ENCODE measurements around the gene GABRP. TPM values are rescaled to one million over a fixed set of nuclear protein-coding genes. Genes with fewer than 3 reads are reported as not detected.
"Not testable (repeated sequence)": the region's sequence is repeated elsewhere in the genome, so short reads cannot be mapped to it uniquely, and the experiment has no call there.

GABRP gene
- polyA plus RNA-seq, 5 donors, result 0.68 to 1.3 (median 1.2) TPM

DNA sequence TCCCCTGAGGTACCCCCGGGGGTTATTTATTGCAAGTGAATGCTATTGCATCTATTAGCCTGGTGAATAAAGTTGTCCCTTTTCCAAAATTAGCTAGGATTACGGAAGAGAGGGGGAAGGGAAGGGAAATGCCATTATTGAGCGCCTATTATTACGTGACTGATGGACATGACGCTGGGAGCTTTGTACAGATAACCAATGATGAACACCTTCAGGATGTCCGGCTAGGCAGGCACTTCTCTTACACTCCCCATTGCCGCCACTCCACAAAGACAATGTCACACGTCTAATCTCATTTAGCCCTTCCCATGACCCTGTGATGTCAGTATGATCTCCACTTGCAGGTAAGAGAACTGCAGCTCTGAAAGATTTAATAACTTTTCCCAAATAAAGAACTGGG, 9.4 kb downstream of the GABRP start:
- no peak for DNase-seq

GRCh38 chr5:170795154-170795553, 11.6 kb downstream of the GABRP start:
- no peak for DNase-seq

GRCh38 chr5:170805666-170806065, 22.1 kb downstream of the GABRP start:
- DNase-seq, result no peak

GRCh38 chr5:170809551-170809950, 26.0 kb downstream of the GABRP start:
- no peak for DNase-seq

- DNase-seq, result no peak
Observed at GRCh38 chr5:170811719-170812118, 28.2 kb downstream of the GABRP start.

DNA sequence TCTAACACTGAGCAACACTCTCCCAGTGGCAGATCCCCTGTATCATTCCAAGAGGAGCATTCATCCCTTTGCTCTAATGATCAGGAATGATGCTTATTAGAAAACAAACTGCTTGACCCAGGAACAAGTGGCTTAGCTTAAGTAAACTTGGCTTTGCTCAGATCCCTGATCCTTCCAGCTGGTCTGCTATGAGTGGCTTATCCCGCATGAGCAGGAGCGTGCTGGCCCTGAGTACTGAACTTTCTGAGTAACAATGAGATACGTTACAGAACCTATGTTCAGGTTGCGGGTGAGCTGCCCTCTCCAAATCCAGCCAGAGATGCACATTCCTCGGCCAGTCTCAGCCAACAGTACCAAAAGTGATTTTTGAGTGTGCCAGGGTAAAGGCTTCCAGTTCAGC, 29.7 kb downstream of the GABRP start:
- no peak for DNase-seq

- DNase-seq, result no peak
Observed at GRCh38 chr5:170817195-170817594, 33.7 kb downstream of the GABRP start.

DNA sequence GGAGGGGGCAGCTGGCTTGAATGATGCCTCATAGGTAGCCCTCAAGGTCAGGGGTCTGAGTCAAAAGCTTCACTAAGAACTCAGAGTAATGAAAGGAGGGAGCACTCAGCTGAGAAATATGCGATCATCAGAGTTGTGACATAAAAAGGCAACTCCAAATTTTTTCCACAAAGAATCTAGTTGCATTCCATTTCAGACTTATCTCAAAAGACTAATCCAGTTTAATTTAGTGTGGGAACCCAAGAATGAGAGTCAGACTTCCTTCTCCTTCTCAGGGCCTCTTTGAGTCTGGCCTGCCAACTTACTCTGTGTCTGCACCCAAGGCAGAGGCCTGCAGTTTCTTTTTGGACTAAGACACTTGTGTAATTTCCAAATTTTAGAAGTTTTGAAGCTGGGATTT, 34.7 kb downstream of the GABRP start:
- DNase-seq, result no peak

DNA sequence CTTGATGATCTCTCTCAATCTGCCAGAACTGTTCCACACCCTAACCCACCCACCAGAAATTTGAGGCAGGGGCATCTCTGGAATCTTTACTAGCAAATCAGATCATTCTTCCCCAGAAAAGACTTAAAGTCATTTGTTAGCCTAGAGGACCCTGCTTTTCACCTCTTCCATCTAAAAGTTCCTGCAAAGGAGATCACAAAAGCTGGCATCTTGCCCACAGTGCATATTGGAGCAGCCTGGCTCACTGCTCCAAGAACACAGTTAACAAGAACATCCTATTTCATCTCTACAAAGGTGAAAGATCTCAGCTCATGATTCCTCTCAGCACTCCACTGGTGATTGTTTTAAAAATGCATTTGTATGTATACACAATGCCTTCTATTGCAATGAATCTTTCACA, 36.3 kb downstream of the GABRP start:
- no peak for DNase-seq

GRCh38 chr5:170821257-170821800, 37.8 kb downstream of the GABRP start:
- peak; percentile 17 for DNase-seq

- DNase-seq, result no peak
Observed at GRCh38 chr5:170826117-170826516, 42.6 kb downstream of the GABRP start.

DNA sequence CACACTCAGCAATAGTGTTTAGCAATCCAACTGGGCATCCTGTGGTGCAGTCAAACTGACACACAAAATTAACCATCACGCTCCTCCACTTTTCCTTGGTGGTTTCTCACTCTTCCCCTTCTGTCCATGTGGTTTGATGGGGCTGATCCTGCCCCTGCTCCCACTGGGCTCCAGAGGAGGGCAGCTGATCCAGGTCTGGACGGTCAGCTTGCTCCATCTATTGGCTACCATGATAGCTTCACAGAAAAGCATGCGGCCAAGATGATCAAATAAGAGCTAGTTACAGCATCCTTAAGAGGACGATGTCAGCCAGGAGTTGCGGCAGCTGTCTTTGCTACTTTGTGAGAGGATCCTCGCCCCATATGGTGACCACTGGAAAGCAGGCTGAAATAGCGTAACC, 48.7 kb downstream of the GABRP start:
- DNase-seq, result no peak

DNA sequence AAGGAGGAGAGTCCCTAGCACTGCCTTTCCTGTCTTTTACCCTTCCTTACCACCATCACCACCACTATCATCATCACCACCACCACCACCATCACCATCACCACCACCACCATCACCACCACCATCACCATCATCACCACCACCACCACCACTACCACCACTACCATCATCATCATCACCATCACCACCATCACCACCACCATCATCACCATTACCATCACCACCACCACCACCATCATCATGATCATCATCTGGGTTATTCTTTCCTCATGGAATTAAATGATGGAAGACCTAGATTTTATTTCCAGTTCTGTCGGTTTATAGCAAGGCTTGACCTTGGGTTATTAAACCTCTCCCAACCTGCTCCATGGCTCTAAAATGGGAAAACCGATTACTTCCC, 50.5 kb downstream of the GABRP start:
- not testable (repeated sequence) for DNase-seq

- no peak for DNase-seq
Observed at GRCh38 chr5:170836226-170836625, 52.7 kb downstream of the GABRP start.

GRCh38 chr5:170843870-170844269, 60.3 kb downstream of the GABRP start:
- DNase-seq, result no peak

GRCh38 chr5:170844651-170845050, 61.1 kb downstream of the GABRP start:
- no peak for DNase-seq

- DNase-seq, result no peak
Observed at GRCh38 chr5:170846416-170846815, 62.9 kb downstream of the GABRP start.

GRCh38 chr5:170846846-170847245, 63.3 kb downstream of the GABRP start:
- no peak for DNase-seq

- no peak for DNase-seq
Observed at GRCh38 chr5:170848033-170848432, 64.5 kb downstream of the GABRP start.

GRCh38 chr5:170849374-170849773, 65.8 kb downstream of the GABRP start:
- DNase-seq, result no peak

DNA sequence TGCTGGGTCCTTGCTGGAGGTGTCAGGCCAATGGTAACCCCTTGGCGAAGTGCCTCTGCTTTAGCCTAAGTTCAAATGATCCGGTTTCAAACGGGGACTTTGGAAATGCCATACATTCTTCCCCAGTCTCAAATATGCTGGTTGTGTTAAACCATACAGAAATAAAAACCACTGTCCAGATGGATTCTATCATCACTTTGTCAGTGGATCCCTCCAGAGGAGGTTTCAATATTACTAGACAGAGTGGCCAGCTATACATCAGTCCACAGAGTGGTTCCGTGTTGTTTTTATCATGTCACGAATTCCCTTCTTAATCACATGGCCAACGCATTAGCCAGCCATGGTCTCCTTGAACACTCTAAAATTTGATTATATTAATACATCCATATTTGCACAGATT, 71.0 kb downstream of the GABRP start:
- no peak for DNase-seq

DNA sequence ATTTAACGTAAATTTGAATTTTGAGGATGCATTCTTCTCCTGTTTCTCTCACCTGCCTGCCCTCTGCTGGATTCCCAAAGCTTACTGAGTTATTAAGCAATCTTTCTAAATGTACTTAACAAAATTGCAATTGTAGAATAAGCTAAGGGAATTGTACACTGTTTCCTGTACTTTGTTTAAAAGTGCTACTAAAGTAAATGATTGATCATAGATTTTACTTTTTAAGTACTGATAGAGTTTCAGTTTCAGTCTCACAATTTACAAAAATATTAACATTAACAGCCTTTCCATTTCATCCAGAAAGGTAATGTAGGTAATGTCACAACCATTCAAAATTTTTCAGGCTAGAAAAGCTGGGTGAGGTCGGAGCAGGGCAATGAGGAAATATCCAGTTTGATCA, 73.5 kb downstream of the GABRP start:
- DNase-seq, result no peak

GRCh38 chr5:170860415-170860814, 76.9 kb downstream of the GABRP start:
- no peak for DNase-seq

GRCh38 chr5:170860818-170861666, 77.5 kb downstream of the GABRP start:
- no peak for DNase-seq

Measured in right lung (tissue), 5 donors.